MM.1S (cell line): ENCODE results near the gene UBL5.
A peak's percentile ranks its signal among the peaks of the same experiment; 100 is the strongest.

Source experiments
- DNase-seq: peaks from one replicate; pipeline ENCODE4 v3.0.0-alpha.2; 2015
- H2AFZ ChIP-seq: fragments of 300-600 bp; sonication (generic); 2 replicates; pipeline ENCODE4 v1.6.0; 2016; ENCODE audit warnings: antibody characterized with exemption, low read length
- H3F3A ChIP-seq: fragments of 300-600 bp; sonication (generic); 2 replicates; pipeline ENCODE4 v1.6.1; 2016; ENCODE audit warnings: mild to moderate bottlenecking, antibody characterized with exemption, low read length, moderate library complexity, mixed read lengths; ENCODE audit not compliant: insufficient read depth
- H3K27ac ChIP-seq: fragments of 300-600 bp; sonication (generic); 2 replicates; pipeline ENCODE4 v1.5.1; 2016; ENCODE audit warnings: mild to moderate bottlenecking, low read length
- H3K27me3 ChIP-seq: fragments of 300-600 bp; sonication (generic); replicated peaks from 2 replicates; pipeline ENCODE4 v1.6.0; 2016; ENCODE audit warnings: low read length; ENCODE audit not compliant: insufficient read depth
- H3K36me3 ChIP-seq: fragments of 300-600 bp; sonication (generic); replicated peaks from 2 replicates; pipeline ENCODE4 v1.6.1; 2016; ENCODE audit warnings: mild to moderate bottlenecking, low read length, mixed read lengths; ENCODE audit not compliant: insufficient read depth
- H3K4me1 ChIP-seq: fragments of 300-600 bp; sonication (generic); 2 replicates; pipeline ENCODE4 v1.6.1; 2016; ENCODE audit warnings: low read length, mixed read lengths
- H3K4me2 ChIP-seq: fragments of 300-600 bp; sonication (generic); 2 replicates; pipeline ENCODE4 v1.6.0; 2016; ENCODE audit warnings: low read depth, low read length
- H3K4me3 ChIP-seq: fragments of 300-600 bp; sonication (generic); 2 replicates; pipeline ENCODE4 v1.5.1; 2016; ENCODE audit warnings: low read length, mixed read lengths
- H3K79me2 ChIP-seq: fragments of 300-600 bp; sonication (generic); 2 replicates; pipeline ENCODE4 v1.6.1; 2016; ENCODE audit warnings: mixed run types, low read length, mixed read lengths
- H3K9ac ChIP-seq: fragments of 300-600 bp; sonication (generic); 2 replicates; pipeline ENCODE4 v1.6.1; 2016; ENCODE audit warnings: low read length, mixed read lengths
- H3K9me2 ChIP-seq: fragments of 300-600 bp; sonication (generic); replicated peaks from 2 replicates; pipeline ENCODE4 v1.6.1; 2016; ENCODE audit warnings: mild to moderate bottlenecking, low read length, mixed read lengths; ENCODE audit not compliant: insufficient read depth
- H3K9me3 ChIP-seq: fragments of 300-600 bp; sonication (generic); replicated peaks from 2 replicates; pipeline ENCODE4 v1.6.1; 2016; ENCODE audit warnings: mild to moderate bottlenecking, low read length, mixed read lengths; ENCODE audit not compliant: insufficient read depth
- H4K20me1 ChIP-seq: fragments of 300-600 bp; sonication (generic); 2 replicates; pipeline ENCODE4 v1.6.1; 2016; ENCODE audit warnings: mild to moderate bottlenecking, low read length, moderate library complexity, mixed read lengths; ENCODE audit not compliant: insufficient read depth
- EZH2 ChIP-seq: fragments of 300-600 bp; sonication (generic); optimal IDR thresholded peaks from 2 replicates; pipeline ENCODE3; 2017; ENCODE audit warnings: low read depth, mild to moderate bottlenecking, antibody characterized with exemption, low read length, mixed read lengths
- EZH2phosphoT487 ChIP-seq: fragments of 300-600 bp; sonication (generic); IDR thresholded peaks from 2 replicates; pipeline ENCODE4 v1.6.1; 2018; ENCODE audit warnings: antibody characterized with exemption, low read length
- TF ChIP-seq, protein P1 (sequence below): fragments of 300-600 bp; sonication (generic); IDR thresholded peaks from 2 replicates; pipeline ENCODE4 v1.5.1; 2016; ENCODE audit warnings: antibody characterized with exemption, low read length, mixed read lengths

The UBL5 gene

DNA sequence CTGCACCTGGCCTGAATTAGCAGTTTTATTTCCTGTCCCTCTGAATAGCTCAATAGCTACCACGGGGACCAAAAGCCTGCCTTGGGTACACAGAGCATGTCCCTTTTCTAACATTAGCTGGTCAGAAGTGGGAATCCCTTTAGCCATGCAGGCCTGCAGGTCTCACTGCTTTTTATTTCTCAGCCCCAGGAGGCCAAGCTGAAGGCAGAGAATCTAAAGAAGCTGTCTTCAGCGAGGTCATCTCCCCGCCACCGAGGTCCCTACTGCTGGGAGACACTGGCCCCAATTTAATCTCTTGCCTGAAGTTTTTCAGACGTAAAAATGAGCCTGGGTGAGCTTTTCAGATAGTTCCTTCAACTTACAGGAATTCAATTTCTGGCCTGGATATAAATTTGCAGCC lies 48.1 kb downstream of the UBL5 start:
- no peaks in the 10 kb centered on the region for H3K9me2 ChIP-seq
- H4K20me1 ChIP-seq = no peaks in the 10 kb centered on the region
- peak overlapping the region; percentile 11; the same call in 1 of the 2 replicates for H3K4me2 ChIP-seq
- H3K4me3 ChIP-seq = no peak overlapping the region
- H3K9me3 ChIP-seq = no peaks in the 10 kb centered on the region
- H3F3A ChIP-seq = 0 out of 2 replicates have a peak, but pooled peaks cover 5% of the 10 kb centered on the region
- H2AFZ ChIP-seq = no peak overlapping the region
- no peaks in the 10 kb centered on the region for H3K79me2 ChIP-seq
- no peaks in the 10 kb centered on the region for H3K36me3 ChIP-seq
- no peaks in the 10 kb centered on the region for H3K27me3 ChIP-seq
- DNase-seq = peak; percentile 29
- H3K4me1 ChIP-seq = peaks cover 26% of the 10 kb centered on the region
- no peak overlapping the region for H3K9ac ChIP-seq
- TF ChIP-seq EZH2 = no peak
- TF ChIP-seq, protein P1, sequence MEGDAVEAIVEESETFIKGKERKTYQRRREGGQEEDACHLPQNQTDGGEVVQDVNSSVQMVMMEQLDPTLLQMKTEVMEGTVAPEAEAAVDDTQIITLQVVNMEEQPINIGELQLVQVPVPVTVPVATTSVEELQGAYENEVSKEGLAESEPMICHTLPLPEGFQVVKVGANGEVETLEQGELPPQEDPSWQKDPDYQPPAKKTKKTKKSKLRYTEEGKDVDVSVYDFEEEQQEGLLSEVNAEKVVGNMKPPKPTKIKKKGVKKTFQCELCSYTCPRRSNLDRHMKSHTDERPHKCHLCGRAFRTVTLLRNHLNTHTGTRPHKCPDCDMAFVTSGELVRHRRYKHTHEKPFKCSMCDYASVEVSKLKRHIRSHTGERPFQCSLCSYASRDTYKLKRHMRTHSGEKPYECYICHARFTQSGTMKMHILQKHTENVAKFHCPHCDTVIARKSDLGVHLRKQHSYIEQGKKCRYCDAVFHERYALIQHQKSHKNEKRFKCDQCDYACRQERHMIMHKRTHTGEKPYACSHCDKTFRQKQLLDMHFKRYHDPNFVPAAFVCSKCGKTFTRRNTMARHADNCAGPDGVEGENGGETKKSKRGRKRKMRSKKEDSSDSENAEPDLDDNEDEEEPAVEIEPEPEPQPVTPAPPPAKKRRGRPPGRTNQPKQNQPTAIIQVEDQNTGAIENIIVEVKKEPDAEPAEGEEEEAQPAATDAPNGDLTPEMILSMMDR = no peak
- TF ChIP-seq EZH2phosphoT487 = no peak
- peak overlapping the region; percentile 33; the same call in 1 of the 2 replicates for H3K27ac ChIP-seq

DNA sequence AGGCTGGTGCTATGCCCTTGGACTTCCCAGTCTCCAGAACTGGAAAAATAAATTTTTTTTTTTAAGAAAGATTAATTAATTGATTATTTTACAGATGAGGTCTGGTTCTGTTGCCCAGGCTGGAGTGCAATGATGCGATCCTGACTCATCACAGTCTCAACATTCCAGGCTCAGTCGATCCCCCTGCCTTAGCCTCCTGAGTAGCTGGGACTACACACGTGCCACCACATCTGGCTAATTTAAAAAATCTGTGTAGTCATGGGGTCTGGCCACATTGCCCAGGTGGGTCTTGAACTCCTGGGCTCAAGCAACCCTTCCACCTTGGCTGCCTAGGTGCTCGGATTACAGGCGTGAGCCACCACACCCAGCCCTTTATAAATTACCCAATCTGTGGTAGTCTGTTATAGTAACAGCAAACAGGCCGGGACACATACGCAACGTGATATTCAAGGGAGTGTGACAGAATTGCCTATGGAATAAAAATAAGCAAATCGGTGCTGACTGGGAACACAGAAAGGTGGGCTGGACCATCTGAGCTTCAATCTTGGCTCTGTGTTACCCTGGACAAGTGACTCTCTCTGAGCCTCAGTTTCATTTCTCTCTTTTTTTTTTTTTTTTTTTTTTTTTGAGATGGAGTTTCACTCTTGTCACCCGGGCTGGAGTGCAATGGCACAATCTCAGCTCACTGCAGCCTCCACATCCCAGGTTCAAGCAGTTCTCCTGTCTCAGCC lies 50.2 kb downstream of the UBL5 start:
- Histone ChIP-seq H4K20me1 (no peaks in the 10 kb centered on the region), H3K27ac (no peak overlapping the region), H3K9me2 (no peaks in the 10 kb centered on the region), H3K4me1 (peaks cover 26% of the 10 kb centered on the region), H3F3A (0 out of 2 replicates have a peak, but pooled peaks cover 5% of the 10 kb centered on the region), H3K36me3 (no peaks in the 10 kb centered on the region), H3K4me3 (no peak overlapping the region), H3K9ac (no peak overlapping the region), H3K4me2 (peak overlapping the region; percentile 31), H2AFZ (0 out of 2 replicates have a peak overlapping the region, but pooled peaks have one; percentile 36), H3K27me3 (no peaks in the 10 kb centered on the region), H3K79me2 (no peaks in the 10 kb centered on the region), H3K9me3 (no peaks in the 10 kb centered on the region)
- DNase-seq = peak; percentile 13
- TF ChIP-seq EZH2 (no peak), EZH2phosphoT487 (no peak)
- TF ChIP-seq, protein P1 = no peak

DNA sequence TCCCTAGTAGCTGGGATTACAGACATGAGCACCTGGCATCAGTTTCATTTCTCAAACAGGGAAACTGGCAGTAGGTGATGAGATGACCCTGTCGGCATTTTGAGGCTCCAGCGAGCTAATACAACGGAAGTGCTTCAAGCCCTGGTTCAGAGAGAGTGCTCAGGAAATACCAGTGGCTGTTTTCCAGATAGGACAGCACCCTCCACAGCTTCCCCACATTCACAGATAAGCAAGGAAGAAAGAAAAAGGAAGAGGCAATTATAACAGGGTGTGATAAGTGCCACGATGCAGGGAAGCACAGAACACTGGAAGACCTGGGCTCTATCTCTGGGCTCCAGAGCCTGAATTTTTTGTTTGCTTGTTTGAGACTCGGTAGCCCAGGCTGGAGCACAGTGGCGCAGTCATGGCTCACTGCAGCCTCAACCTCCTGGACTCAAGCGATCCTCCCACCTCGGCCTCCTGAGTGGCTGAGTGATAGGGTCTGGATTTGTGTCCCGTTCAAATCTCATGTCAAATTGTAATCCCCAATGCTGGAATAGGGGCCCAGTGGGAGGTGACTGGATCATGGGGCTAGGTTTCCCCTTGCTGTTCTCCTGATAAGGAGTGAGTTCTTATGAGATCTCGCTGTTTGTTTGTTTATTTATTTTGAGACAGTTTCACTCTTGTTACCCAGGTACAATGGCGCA lies 50.9 kb downstream of the UBL5 start:
- Histone ChIP-seq H3F3A (0 out of 2 replicates have a peak, but pooled peaks cover 5% of the 10 kb centered on the region), H3K27me3 (no peaks in the 10 kb centered on the region), H3K9me3 (no peaks in the 10 kb centered on the region), H3K4me3 (0 out of 2 replicates have a peak overlapping the region, but pooled peaks have one; percentile 1), H3K4me2 (peak overlapping the region; percentile 31; the same call in 1 of the 2 replicates), H3K36me3 (no peaks in the 10 kb centered on the region), H3K4me1 (peaks cover 26% of the 10 kb centered on the region), H2AFZ (0 out of 2 replicates have a peak overlapping the region, but pooled peaks have one; percentile 36), H3K9ac (no peak overlapping the region), H3K27ac (no peak overlapping the region), H3K79me2 (no peaks in the 10 kb centered on the region), H3K9me2 (no peaks in the 10 kb centered on the region), H4K20me1 (no peaks in the 10 kb centered on the region)
- TF ChIP-seq EZH2 = no peak
- peak; percentile 27 for DNase-seq
